IMR-90 (cell line): ENCODE results near the gene COL27A1. TPM values are rescaled to one million over a fixed set of nuclear protein-coding genes. Genes with fewer than 3 reads are reported as not detected.

Source experiments
- ATAC-seq: fragments of 200-7000 bp; cut with Tn5 transposase; 2 replicates; pipeline ENCODE4 v1.9.1; 2020; ENCODE audit warnings: low read depth, mild to moderate bottlenecking, moderate library complexity
- BruUV-seq: library from RNA; stranded (reverse); fragments of 400-500 nt; replicated peaks from 2 replicates; lab custom pipeline; 2021; lab: Mats Ljungman, UMichigan
- CTCF ChIA-PET: fragments of 300-600 bp; formaldehyde crosslinking; extraction: SDS; loops from one replicate; lab custom pipeline; 2021; ENCODE audit warnings: antibody characterized with exemption; lab: Yijun Ruan, JAX
- POLR2A ChIA-PET: fragments of 300-600 bp; sonication (Branson Sonifier 250); formaldehyde crosslinking; loops from one replicate; lab custom pipeline; 2022; ENCODE audit warnings: antibody characterized with exemption; ENCODE audit not compliant: unreplicated experiment; lab: Charles Lee
- DNase-seq: peaks from one replicate; pipeline ENCODE4 v3.0.0; 2013
- H2AFZ ChIP-seq: replicated peaks from 2 replicates; pipeline ENCODE3; 2013; ENCODE audit warnings: low read length, mild to moderate bottlenecking; ENCODE audit not compliant: poor library complexity
- H2AK5ac ChIP-seq: 2 replicates; pipeline ENCODE4 v1.6.1; 2013; ENCODE audit warnings: low read depth, low read length, inconsistent platforms
- H2AK9ac ChIP-seq: replicated peaks from 2 replicates; pipeline ENCODE3; 2013; ENCODE audit warnings: mild to moderate bottlenecking, low read depth, low read length, moderate library complexity; ENCODE audit not compliant: poor library complexity
- H2BK120ac ChIP-seq: 2 replicates; pipeline ENCODE4 v1.6.1; 2013; ENCODE audit warnings: low read depth, low read length, inconsistent platforms
- H2BK15ac ChIP-seq: 3 replicates; pipeline ENCODE4 v1.6.1; 2013; ENCODE audit warnings: low read depth, low read length, inconsistent platforms
- H2BK20ac ChIP-seq: 2 replicates; pipeline ENCODE4 v1.6.1; 2013; ENCODE audit warnings: low read depth, mild to moderate bottlenecking, inconsistent platforms, low read length, moderate library complexity
- H2BK5ac ChIP-seq: 2 replicates; pipeline ENCODE4 v1.6.1; 2013; ENCODE audit warnings: mild to moderate bottlenecking, low read depth, low read length, inconsistent platforms; ENCODE audit not compliant: poor library complexity, severe bottlenecking
- H3K14ac ChIP-seq: replicated peaks from 2 replicates; pipeline ENCODE4 v1.6.1; 2013; ENCODE audit warnings: low read depth, low read length, inconsistent platforms
- H3K18ac ChIP-seq: 2 replicates; pipeline ENCODE4 v1.6.1; 2013; ENCODE audit warnings: low read depth, low read length, control low read depth
- H3K23ac ChIP-seq: 2 replicates; pipeline ENCODE4 v1.6.1; 2013; ENCODE audit warnings: low read depth, low read length, inconsistent platforms
- H3K27ac ChIP-seq: 2 replicates; pipeline ENCODE4 v1.5.1; 2013; ENCODE audit warnings: mild to moderate bottlenecking, control low read depth, low read length; ENCODE audit not compliant: insufficient read depth
- H3K27me3 ChIP-seq: 2 replicates; pipeline ENCODE4 v1.6.1; 2013; ENCODE audit warnings: low read length; ENCODE audit not compliant: control insufficient read depth, insufficient read depth
- H3K36me3 ChIP-seq: 2 replicates; pipeline ENCODE4 v1.6.1; 2013; ENCODE audit warnings: low read length, mixed read lengths; ENCODE audit not compliant: control insufficient read depth, insufficient read depth
- H3K4ac ChIP-seq: 2 replicates; pipeline ENCODE4 v1.6.1; 2013; ENCODE audit warnings: low read depth, low read length, inconsistent platforms
- H3K4me1 ChIP-seq: 2 replicates; pipeline ENCODE4 v1.6.1; 2013; ENCODE audit warnings: low read length, mixed read lengths; ENCODE audit not compliant: control insufficient read depth, insufficient read depth
- H3K4me2 ChIP-seq: 2 replicates; pipeline ENCODE4 v1.6.1; 2013; ENCODE audit warnings: low read depth, mild to moderate bottlenecking, control low read depth, low read length, moderate library complexity
- H3K4me3 ChIP-seq: 2 replicates; pipeline ENCODE4 v1.5.1; 2013; ENCODE audit warnings: low read depth, mild to moderate bottlenecking, control low read depth, low read length, moderate library complexity; ENCODE audit not compliant: insufficient read depth
- H3K56ac ChIP-seq: 2 replicates; pipeline ENCODE4 v1.6.1; 2013; ENCODE audit warnings: low read length, inconsistent platforms; ENCODE audit not compliant: insufficient read depth; ENCODE audit errors: extremely low read depth
- H3K79me1 ChIP-seq, 2 experiments: 2 replicates each; pipeline ENCODE4 v1.6.1; 2013; ENCODE audit warnings: low read length in 2 of 2, inconsistent platforms in 1 of 2, low read depth in 1 of 2
- H3K9ac ChIP-seq: 2 replicates; pipeline ENCODE4 v1.6.1; 2013; ENCODE audit warnings: low read depth, low read length, control low read depth
- H3K9me1 ChIP-seq: 2 replicates; pipeline ENCODE4 v1.6.1; 2013; ENCODE audit warnings: low read length, inconsistent platforms; ENCODE audit not compliant: insufficient read depth
- H3K9me3 ChIP-seq: 2 replicates; pipeline ENCODE4 v1.6.1; 2013; ENCODE audit warnings: low read length; ENCODE audit not compliant: control insufficient read depth, insufficient read depth
- H4K20me1 ChIP-seq: 2 replicates; pipeline ENCODE4 v1.6.1; 2013; ENCODE audit warnings: low read length, inconsistent platforms; ENCODE audit not compliant: insufficient read depth
- H4K5ac ChIP-seq: 2 replicates; pipeline ENCODE4 v1.6.1; 2013; ENCODE audit warnings: mild to moderate bottlenecking, low read depth, low read length, control low read depth
- H4K8ac ChIP-seq, 2 experiments: 2 replicates each; pipeline ENCODE4 v1.6.1; 2013; ENCODE audit warnings: low read depth in 2 of 2, low read length in 2 of 2, control low read depth in 1 of 2, inconsistent platforms in 1 of 2
- H4K91ac ChIP-seq: 2 replicates; pipeline ENCODE4 v1.6.1; 2013; ENCODE audit warnings: low read depth, low read length, inconsistent platforms; ENCODE audit not compliant: insufficient read depth
- RAD21 ChIP-seq: IDR thresholded peaks from 2 replicates; pipeline ENCODE4 v1.6.1; 2012; ENCODE audit warnings: low read length, improper control_type of control experiment
- RFX5 ChIP-seq: IDR thresholded peaks from 2 replicates; pipeline ENCODE4 v1.8.0; 2012; ENCODE audit warnings: low read depth, mild to moderate bottlenecking, low read length, moderate library complexity
- WGBS, 2 experiments: methylation state at CpG; one replicate each; pipeline versions ENCODE4 v1.1.5 to v1.1.7; 2013; ENCODE audit warnings: missing lambda C conversion rate in 2 of 2; ENCODE audit not compliant: insufficient read length in 1 of 2; ENCODE audit errors: extremely low coverage in 2 of 2; 5-methylcytosine and 5-hydroxymethylcytosine counted together
- dilution Hi-C: fragments of 300-500 bp; cut with HindIII; formaldehyde crosslinking; loops from one replicate; pipeline ENCODE4 v1.14.3; 2018; ENCODE audit warnings: low sequenced_read_pairs; ENCODE audit not compliant: unreplicated experiment
- in situ Hi-C: fragments of 300-500 bp; cut with MboI; formaldehyde crosslinking; loops from 3 replicates; pipeline ENCODE4 v1.14.3; 2019; ENCODE audit warnings: low sequenced_read_pairs, inconsistent platforms, mixed read lengths
- intact Hi-C: fragments of 100-400 bp; cut with micrococcal nuclease; formaldehyde crosslinking; loops from 2 replicates; pipeline ENCODE4 v1.10.0; 2022
- polyA plus RNA-seq, 3 experiments: library from polyadenylated mRNA; depleted of rRNA; stranded (reverse); fragments of >200 nt; gene quantifications; 2 replicates each; pipeline ENCODE4 v1.2.3, GENCODE V29; 2012; ENCODE audit warnings: low replicate concordance in 1 of 3
- total RNA-seq: library from RNA; depleted of rRNA; stranded (reverse); fragments of >200 nt; gene quantifications from 2 replicates; pipeline ENCODE4 v1.2.3, GENCODE V29; 2012

The COL27A1 gene
- total and polyA plus RNA-seq, 2 of the 4 experiments (the other 2 are of a cell fraction), result 3.2 to 18.3 TPM

DNA sequence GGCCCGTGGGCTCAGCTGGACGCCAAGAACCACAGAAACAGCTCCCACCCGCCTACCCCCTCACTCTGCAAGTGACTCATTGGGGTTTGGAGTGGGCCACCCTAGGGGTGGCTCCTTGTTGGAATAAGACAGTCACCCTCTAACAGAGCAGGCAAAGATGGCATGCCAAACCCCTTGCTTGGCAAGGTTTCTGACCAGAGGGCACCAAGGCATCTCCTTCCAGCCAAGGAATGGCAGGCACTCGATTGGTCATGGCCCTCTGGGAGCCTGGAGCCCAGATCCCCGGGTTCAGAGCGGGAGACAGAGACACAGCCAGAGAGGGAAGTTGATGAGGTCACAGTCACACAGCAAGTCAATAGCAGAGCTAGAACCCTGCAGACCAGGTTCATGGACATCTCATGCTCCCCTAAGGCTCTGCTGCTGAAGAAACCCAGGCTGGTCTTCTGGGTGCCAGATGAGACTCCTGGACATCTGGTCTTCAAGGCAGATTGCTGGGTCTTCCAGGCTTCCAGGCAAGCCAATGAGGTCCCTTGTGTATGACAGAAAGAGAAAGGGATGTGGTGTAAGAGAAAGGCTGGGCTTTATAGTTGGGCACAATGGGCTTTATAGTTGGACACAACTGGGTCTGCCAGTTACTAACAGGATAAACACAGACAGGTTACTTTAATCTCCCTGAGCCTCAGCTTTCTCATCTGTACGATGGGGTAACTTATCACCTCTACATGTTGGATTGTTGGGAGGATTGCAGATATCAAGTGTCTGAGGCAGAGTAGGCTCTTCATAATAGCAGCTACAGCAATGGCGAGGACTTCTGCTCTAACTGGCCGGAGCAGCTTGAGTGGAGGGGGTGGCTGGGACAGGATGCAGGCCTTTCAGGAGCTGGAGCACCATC, 33.0 kb upstream of the COL27A1 start:
- 92% methylated on average over 2 of the region's 9 CpGs; no CpG with 5 or more reads in 1 of the 2 experiments for WGBS, 2 experiments
- Histone ChIP-seq H3K27ac (no peak overlapping the region), H3K14ac (no peak overlapping the region), H2AFZ (no peak overlapping the region), H3K4me2 (no peak overlapping the region), H3K9ac (no peak overlapping the region), H2AK9ac (no peak overlapping the region), H4K5ac (no peak overlapping the region), H4K91ac (no peak overlapping the region), H4K20me1 (no peaks in the 10 kb centered on the region), H3K18ac (no peak overlapping the region), H3K9me1 (no peaks in the 10 kb centered on the region), H2BK120ac (no peak overlapping the region), H2BK20ac (no peak overlapping the region), H3K4me3 (no peak overlapping the region), H3K23ac (no peak overlapping the region), H3K79me1 (no peaks in the 10 kb centered on the region), H4K8ac (no peak overlapping the region), H2BK5ac (no peak overlapping the region), H3K56ac (no peak overlapping the region), H2AK5ac (no peak overlapping the region), H3K9me3 (peaks cover 4% of the 10 kb centered on the region), H2BK15ac (no peak overlapping the region), H3K4ac (no peak overlapping the region), H3K27me3 (peaks cover 71% of the 10 kb centered on the region), H3K36me3 (no peaks in the 10 kb centered on the region), H3K4me1 (no peaks in the 10 kb centered on the region)
- POLR2A ChIA-PET, result no interaction called here
- TF ChIP-seq RFX5 (no peak), RAD21 (no peak)
- CTCF ChIA-PET, result no interaction called here
- ATAC-seq (no peak), DNase-seq (no peak)
- dilution Hi-C loops, result no loop called here
- BruUV-seq, result no TSS peak
- in situ Hi-C loops, result no loop called here
- intact Hi-C loops, result no loop called here
